GM21786 (cell line): ENCODE results near the gene TEX51.

Experiments used
- ATAC-seq: cut with Tn5 transposase; IDR thresholded peaks from one replicate; pipeline ENCODE4 v1.9.1; 2021; ENCODE audit not compliant: unreplicated experiment

TEX51 gene

DNA sequence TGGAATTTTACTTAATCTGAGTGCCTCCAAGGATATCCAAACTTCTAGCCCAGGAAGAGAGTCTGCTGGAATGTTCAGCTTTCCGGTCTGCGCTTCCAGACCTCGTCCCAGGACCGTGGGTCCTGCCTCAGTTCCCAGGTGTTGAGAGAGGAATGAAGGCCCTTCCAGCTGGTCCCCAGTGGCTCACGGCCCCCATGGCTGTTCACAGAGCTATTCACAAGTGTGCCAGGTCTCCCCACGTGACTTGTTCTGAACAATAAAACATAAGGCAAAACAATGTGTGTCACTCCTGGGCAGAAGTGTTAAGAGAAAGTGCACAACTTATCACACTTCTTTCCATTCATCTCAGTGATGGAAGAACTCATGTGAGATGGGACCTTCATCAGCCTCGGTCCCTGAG is 20.1 kb upstream of the TEX51 start:
- no peak for ATAC-seq

DNA sequence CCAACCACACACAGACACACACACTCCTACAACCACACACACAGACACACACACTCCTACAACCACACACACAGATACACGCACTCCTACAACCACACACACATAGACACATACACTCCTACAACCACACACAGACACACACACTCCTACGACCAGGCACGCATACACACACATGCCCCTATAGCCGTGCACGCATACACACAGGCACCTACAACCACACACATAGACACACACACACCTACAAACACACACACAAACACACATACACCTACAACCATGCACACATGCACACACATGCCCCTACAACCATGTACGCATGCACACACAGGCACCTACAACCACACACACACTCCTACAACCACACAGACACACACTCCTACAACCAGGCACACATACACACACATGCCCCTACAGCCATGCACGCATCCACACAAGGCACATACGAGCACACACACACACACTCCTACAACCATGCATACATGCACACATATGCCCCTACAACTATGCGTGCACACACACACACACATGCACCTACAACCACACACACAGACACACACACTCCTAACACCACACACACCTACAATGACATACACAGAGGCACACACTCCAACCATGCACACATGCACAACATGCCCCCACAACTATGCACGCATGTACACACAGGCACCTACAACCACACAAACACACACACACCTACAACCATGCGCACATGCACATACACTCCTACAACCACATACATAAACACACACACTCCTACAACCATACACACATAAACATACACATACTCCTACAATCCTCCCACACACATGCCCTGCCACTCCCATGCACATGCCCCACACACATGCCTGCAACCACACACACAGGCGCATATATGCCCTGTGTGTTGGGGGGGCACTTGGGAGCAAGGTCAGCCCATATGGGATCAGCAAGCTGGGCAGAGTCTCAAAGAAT is 19.1 kb upstream of the TEX51 start:
- no peak for ATAC-seq

DNA sequence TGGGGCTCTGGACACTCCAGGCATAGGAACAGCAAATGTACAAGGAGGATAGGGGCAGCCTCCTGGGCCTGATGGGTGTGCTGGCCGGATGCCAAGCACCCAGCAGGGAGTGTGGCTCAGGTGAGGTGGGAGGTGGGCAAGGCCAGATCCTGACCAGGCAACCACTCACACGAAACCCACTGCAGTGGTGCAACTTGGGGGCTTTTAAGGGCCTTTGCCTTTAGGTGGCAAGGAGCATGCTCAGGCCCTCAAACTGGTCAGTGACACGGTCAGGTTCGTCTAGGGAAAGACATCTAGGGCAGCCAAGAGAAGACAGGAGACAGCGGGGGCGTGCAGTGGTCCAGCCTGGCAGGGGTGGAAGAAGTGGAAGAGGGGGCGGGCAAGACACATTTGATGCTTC is 18.4 kb upstream of the TEX51 start:
- ATAC-seq = no peak

DNA sequence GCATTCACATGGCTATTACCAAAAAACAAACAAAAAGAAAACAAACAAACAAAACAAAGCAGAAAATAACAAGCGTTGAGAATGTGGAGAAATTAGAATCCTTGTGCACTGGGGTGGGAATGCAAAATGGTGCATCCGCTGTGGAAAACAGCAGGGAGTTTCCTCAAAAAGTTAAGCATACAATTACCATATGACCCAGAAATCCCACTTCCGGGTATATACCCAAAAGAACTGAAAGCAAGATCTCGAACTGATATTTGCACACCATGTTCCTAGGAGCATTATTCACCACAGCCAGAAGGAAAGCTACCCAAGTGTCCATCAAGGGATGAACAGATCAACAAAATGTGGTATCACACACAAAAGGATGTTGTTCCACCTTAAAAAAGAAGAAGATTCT is 17.9 kb upstream of the TEX51 start:
- no peak for ATAC-seq

DNA sequence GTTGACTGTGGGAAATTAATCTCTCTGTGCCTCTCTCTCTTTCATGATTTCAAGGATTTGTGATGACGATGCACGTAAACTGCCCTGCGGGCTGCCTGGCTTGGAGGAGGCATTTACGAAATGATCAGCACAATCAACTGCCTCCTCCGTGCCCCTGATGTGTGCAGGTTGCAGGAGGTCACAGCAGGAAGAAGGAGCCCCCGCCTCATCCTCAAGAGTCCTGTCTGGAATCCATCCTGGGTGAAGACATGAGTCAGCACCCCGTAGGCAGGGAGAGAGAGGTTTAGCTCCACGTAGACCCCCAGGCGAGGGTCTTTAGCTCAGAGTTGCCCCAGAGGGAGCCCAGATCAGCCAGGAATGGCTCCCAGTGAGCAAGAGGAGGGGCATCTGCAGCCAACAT is 17.1 kb upstream of the TEX51 start:
- ATAC-seq = no peak

DNA sequence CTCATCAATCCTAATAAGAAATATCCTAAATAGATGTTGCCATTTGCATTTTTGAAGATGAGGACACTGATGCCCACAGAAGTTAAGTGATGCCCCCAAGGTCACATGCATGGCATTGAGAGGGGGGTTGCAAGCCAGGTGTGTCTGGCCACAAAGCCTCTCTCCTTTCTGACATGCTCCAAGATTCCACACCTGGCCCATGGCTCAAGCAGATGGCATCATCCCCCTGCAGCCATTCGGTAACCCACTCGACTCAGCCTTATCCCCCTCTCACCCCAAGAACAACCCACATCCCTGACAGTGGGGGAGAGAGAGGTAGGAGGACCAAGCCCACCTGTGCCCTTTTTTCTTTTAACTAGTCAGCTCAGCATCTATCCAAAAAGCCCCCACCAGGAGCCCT is 16.5 kb upstream of the TEX51 start:
- ATAC-seq = no peak

DNA sequence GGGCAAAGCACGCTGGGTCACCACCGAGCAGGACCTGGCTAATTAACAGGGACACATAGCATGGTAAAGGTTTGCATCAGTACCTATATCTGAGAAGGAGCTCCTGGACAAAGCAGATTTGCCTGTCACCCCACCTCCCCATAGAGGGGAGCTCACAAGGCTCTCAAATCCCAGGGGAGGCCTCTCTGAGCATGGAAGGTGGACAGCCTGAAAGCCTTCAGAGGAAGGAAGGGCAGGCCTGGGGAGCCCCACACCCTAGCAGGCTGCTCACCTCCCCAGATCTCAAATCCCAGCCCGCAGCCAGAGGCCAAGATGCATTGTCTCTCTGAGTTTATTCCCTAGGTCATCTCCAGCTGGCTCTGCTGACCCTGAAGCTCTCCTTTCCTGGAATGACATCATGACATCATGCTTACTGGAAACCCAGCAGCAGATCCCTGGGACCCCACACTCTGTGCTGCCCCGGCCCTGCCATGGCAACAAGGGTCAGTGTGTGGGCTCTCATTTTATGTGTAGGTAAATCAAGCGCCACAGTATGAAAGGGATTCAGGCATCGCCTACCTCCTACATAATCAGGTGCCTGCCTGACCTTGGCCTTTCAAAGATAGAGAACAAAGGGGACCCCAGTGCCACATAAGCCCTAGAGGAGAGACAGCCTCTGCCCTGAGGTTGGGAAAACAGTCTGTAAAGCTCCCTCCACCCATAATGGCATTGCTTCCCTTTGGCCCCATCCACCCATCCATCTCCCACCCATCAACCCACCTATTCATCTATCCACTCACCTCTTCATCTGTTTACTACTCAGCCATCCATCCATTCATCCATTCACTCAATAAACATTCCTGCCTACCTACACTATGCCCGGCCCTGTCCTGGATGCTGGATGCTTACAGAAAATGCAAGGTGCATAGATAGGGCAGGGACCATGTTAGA is 15.7 kb upstream of the TEX51 start:
- no peak for ATAC-seq

DNA sequence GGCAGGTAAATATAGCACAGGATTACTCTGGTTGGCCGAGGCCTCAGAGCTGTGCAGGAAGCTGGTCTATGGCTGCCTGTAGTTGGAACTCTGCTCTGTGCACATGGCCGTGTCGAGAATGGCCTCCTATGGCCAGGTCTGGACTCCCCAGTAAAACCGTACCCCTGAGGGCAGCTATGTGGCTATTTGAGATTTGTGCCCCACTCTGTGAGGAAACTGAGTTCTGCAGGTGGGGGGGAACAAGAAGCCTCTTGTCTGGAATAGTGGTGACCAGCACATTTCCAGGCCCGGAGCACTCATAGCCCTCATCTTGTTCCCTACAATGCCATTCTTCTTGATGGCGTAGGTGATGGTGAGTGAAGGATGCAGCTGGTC is 15.0 kb upstream of the TEX51 start:
- no peak for ATAC-seq

DNA sequence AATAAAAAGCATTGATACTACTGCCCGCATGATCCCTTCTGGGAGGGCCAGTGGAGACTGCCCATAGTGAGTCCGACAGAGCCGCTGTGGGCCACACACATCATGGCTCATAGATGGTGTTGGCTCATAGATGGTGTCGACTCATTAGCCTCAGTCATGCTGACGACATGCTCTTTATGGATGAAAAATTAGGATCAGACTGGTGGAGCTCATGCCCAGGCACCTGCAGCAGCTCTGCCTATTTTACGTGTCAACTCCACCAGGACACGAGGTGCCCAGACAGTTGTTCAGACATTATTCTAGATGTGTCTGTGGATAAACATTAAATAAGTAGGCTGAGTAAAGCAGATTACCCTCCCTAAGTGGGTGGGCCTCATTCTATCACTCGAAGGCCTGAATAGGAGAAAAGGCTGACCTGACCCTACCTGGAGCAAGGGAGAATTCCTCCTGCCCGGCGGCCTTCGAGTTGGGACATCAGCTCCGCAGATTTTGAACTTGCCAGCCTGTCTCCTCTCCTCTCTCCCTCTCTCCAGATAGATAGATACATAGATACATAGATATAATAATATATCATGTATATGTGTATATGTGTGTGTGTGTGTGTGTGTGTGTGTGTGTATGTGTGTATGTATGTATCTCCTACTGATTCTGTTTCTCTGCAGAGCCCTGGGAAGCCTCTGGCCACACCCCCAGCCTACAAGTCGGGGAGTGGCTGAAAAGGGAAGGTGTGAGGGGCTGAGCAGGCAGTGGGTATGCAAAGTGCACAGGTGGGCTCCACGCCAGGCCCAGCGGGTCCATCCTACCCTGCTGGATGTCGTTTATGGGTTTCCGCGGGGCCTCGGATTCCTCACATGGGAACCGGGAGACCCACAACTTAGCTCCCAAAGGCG is 13.6 kb upstream of the TEX51 start:
- ATAC-seq = no peak

DNA sequence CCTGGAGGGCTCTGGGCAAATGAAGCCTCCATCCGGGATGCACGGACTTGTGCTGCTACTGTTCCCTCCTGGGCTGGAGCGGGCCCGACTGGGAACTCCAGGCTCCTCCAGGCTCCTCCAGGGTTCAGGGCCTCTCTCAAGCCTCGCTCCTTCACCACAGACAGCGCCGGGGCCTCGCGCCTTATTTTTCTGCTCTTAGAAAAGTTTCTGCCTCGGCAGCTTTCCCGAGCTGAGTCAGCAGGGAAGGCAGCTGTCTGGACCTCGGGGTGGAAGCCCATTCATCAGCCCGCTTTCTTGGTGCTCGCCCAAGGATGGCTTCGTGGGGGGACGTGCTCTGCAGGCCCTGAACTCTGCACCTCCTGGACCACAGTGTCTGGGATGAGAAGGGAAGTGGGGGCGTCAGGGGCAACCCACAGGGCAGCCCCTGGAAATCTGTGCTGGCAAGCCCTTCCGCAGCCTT is 12.9 kb upstream of the TEX51 start:
- ATAC-seq = no peak

DNA sequence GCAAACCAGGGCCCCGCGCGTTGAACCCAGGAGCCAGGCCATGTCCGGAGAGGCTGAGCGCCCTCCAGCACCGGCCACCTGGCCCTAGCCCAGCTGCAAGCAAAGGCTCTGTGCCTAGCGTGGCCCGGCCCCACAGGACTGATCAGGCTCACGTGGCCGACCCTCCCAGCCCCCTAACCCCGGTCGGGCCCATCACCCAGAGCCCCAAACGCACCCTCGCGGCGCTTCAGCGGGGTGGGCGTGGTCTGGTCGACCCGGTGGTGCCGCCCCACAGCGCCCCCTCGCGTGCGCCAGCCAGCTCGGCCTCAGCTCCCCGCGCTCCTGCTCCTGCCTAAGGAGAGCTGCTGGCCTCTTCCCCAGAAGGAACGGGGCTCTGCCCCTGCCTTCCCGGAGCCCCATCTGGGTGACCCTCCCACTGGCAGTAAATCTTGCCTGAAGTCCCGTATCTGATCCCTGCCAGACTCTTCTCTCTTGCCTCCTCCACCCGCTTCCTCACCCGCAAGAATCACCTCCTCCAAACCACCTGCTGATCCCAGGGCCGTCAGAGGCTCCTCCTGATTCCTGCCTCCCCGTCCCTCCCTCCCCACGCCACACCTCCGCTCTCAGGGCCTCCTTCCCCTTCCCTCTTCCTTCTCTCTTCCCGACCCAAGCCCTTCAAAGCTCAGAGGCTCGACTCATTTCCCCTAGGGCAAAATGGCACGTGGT is 12.3 kb upstream of the TEX51 start:
- peak; percentile 89 for ATAC-seq

DNA sequence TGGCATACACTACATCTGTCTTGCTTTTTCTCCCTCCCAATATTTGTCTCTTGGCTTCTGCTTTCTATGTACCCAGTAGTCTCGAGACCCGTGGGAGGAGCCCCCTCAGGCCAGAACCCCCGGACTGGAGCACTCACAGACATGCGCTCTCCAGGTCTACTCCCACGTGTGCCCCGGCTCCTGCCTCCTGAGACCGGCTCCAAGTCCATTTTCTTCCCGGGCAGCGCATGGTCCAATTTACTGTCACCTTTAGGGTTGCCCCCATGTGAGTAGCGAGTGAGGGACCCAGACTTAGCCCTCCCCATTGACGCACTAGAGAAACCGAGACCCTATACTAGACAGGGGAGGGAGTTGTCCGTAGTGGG is 11.8 kb upstream of the TEX51 start:
- ATAC-seq = no peak

DNA sequence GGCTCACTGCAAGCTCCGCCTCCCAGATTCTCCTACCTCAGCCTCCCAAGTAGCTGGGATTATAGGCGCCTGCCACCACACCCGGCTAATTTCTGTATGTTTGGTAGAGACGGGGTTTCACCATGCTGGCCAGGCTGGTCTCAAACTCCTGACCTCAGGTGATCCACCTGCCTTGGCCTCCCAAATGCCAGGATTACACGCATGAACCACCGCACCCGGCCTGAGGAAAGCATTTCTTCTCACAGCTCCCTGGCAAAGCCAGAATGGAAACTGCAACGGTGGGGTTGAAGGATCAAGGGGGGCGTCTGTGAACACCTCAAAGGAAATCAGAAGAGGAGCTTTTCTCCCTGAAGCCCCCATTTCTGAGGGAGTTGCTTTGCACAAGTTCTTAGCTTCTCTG is 11.2 kb upstream of the TEX51 start:
- ATAC-seq = no peak

DNA sequence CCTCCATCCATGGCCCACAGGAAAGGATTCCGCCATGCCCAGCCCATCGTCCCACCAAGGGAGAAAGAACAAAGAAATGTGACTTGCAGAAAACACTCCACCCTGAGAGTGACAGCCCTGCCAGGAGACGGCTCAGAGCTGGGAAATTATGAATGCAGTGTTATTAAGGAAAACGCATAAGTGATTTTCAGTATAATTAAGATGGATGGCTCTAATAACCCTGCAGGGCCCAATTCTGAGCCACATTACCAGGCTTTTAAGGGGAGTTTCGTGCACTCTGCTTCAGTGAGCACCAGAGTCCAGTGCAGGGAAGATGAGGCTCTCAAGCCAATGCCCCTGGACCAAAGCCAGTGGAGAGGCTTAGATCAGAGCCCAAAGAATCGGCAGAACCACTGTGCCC is 10.6 kb upstream of the TEX51 start:
- ATAC-seq = no peak

DNA sequence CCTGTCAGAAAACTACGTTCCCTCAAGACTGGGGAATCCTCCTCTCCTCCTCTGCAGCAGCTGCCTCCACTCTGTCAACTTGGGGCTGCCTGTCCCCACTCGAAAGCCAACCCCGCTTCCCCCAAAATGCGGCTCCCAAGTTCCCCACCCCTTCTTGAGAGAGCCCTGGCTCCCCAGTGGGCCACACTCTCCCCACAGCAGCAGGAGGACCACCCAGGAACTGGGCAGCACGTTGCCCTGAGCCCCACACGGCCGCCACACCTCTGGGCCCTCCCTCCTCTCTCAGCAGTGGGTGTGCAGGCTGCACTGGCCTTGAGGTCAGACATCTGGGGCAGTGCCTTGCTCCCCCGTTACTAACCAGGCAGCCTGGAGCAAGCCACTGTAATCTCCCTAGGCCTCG is 9.6 kb upstream of the TEX51 start:
- no peak for ATAC-seq

DNA sequence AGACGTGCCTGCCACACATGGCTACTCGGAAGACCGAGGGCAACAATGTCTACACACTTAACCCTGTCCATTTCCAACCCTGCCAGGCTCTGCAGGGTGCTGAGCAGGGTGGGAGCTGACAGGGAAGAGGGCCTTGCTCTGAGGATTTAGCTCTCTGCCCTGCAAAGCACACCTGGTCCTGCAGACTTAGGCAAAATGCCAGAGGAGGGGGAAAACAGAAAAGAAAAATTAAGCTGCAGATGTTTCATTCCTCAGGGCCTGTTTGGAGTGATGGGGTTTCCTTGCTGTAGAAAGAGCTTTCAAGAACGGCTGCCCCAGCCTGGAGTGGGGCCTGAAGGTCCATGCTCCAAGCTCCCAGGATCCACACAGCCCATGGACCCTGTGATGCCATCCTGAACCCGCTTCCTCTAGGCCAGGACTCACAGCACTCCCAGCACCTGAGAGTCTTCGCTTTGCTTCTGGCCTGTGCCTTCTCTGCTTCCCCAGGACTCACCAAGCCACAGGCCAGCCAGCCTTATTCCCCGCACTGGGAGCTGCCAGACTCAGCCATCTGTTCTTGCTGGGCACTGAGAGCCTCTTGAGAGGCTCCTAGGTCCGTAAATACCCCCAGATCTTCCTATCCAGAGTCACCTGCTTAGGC is 9.1 kb upstream of the TEX51 start:
- no peak for ATAC-seq

DNA sequence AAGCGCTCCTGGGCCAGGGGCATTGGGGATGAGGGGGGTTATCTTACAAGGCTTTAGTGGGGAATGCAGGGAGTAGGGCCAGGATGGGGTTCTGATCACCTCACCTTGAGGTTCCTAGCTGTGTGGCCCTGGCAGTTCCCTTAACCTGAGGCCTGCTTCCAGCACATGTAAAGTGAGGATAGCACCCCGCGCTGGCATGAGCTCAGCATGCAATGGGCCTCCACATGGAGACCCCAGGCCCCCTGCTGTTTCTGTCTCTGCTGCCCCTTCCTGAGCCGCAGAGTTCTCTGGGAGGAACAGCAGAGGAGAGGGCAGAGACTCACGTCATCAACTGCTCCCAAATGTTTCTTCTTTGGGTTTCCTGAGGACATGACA is 8.6 kb upstream of the TEX51 start:
- no peak for ATAC-seq

DNA sequence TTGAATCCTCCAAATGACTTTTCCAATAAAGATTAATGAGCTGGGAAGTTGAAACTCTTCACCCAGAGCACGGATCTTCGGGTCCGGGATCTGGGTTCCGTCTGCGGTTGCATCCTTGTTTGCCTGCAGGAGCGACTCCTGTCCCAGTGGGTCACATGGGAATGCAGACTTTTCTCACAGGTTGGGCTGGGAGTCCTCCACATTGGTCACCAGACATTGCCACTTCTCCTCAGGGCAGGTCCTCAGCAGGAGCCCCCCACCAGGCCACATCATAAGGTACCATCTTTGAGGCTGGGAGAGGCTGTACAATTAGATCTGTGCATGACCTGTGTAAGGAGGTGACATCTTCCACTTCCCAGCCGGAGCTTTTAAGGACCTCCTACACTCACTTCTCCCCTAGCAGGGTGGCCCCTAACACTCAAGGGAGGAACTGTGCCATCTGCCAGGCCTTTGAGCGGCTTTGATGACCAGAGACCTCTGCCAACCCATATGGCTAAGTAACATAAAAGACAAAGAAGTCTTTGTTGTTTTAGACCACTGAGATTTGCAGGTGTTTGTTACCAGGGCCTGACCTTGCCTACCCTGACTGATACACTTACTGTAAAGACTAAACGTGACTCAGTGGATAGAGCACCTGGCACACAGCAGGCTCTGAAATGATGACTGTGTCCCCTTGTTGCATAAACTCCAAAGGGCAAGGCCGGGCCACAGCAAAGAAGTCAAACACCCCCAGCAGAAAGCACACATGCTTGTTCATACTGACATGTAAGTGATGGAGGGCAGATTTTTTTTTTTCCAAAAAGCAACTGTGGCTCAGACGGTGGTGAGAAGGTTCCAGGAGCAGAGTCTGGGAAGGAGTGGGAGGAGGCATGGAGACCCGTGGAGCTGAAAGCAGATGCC is 7.9 kb upstream of the TEX51 start:
- no peak for ATAC-seq
